HUES64 (cell line): ENCODE measurements around the gene CARS1.

Experiments
- H3K27ac ChIP-seq: 2 replicates; pipeline ENCODE4 v1.7.0; 2013; ENCODE audit warnings: low read depth, low read length, inconsistent platforms
- H3K27me3 ChIP-seq: 2 replicates; pipeline ENCODE4 v1.6.1; 2013; ENCODE audit warnings: mild to moderate bottlenecking, low read length; ENCODE audit not compliant: insufficient read depth
- H3K36me3 ChIP-seq: 2 replicates; pipeline ENCODE4 v1.6.1; 2013; ENCODE audit warnings: mild to moderate bottlenecking, low read length; ENCODE audit not compliant: insufficient read depth
- H3K4me1 ChIP-seq: 2 replicates; pipeline ENCODE4 v1.6.1; 2013; ENCODE audit warnings: mild to moderate bottlenecking, low read length, moderate library complexity; ENCODE audit not compliant: insufficient read depth
- H3K4me3 ChIP-seq: 2 replicates; pipeline ENCODE4 v1.5.1; 2013; ENCODE audit warnings: mild to moderate bottlenecking, low read length, moderate library complexity
- H3K9ac ChIP-seq: 2 replicates; pipeline ENCODE4 v1.6.1; 2013; ENCODE audit warnings: mild to moderate bottlenecking, low read depth, low read length
- H3K9me3 ChIP-seq: 2 replicates; pipeline ENCODE4 v1.6.1; 2013; ENCODE audit warnings: low read depth, low read length; ENCODE audit not compliant: insufficient read depth
- WGBS: fragments of 150-250, 120-280 bp; methylation state at CpG from one replicate; pipeline ENCODE4 v1.1.7; 2013; ENCODE audit warnings: missing lambda C conversion rate; 5-methylcytosine and 5-hydroxymethylcytosine counted together

CARS1 gene

GRCh38 chr11:3003396-3004231 lies 53.6 kb downstream of the CARS1 start:
- no peaks in the 10 kb centered on the region for H3K4me1 ChIP-seq
- H3K9me3 ChIP-seq: no peaks in the 10 kb centered on the region
- no peak overlapping the region for H3K4me3 ChIP-seq
- 95% methylated on average over 12 of the region's 12 CpGs for WGBS
- H3K27ac ChIP-seq: no peak overlapping the region
- no peak overlapping the region for H3K9ac ChIP-seq
- no peaks in the 10 kb centered on the region for H3K27me3 ChIP-seq
- H3K36me3 ChIP-seq: peaks cover 78% of the 10 kb centered on the region

DNA sequence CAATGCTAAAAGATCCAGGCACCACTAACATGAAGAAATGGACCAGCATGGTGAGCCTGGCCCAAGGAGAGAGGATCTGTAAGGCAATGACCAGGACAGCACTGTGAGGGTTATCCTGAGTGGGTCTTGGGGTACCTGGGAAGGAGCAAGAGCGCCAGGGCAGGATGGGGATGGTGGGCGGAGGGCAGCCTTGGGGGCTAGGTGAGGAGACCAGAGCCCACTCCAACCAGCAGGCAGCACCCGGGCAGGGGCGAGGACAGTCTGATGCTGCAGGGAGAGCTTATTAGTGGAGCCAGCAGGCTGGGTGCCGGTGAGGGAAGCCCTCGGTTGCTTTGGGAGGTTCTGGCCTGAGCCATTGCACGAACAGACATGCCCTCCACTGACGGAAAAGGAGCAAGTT lies 54.4 kb downstream of the CARS1 start:
- Histone ChIP-seq H3K27ac (no peak overlapping the region), H3K27me3 (no peaks in the 10 kb centered on the region), H3K9ac (no peak overlapping the region), H3K36me3 (peaks cover 74% of the 10 kb centered on the region), H3K4me3 (no peak overlapping the region), H3K4me1 (no peaks in the 10 kb centered on the region), H3K9me3 (no peaks in the 10 kb centered on the region)
- 95% methylated on average over 8 of the region's 8 CpGs for WGBS

GRCh38 chr11:3002351-3002861 lies 54.8 kb downstream of the CARS1 start:
- H3K27me3 ChIP-seq: no peaks in the 10 kb centered on the region
- no peak overlapping the region for H3K4me3 ChIP-seq
- no peak overlapping the region for H3K9ac ChIP-seq
- WGBS: 96% methylated on average over 8 of the region's 8 CpGs
- no peaks in the 10 kb centered on the region for H3K9me3 ChIP-seq
- H3K36me3 ChIP-seq: peaks cover 70% of the 10 kb centered on the region
- no peak overlapping the region for H3K27ac ChIP-seq
- H3K4me1 ChIP-seq: no peaks in the 10 kb centered on the region

- Histone ChIP-seq H3K4me1 (no peaks in the 10 kb centered on the region), H3K9me3 (no peaks in the 10 kb centered on the region), H3K27me3 (no peaks in the 10 kb centered on the region), H3K27ac (no peak overlapping the region), H3K4me3 (no peak overlapping the region), H3K36me3 (peaks cover 65% of the 10 kb centered on the region), H3K9ac (no peak overlapping the region)
- 96% methylated on average over 6 of the region's 6 CpGs for WGBS
Measured at GRCh38 chr11:3001496-3001895, 55.7 kb downstream of the CARS1 start.

GRCh38 chr11:3000032-3000961 lies 56.9 kb downstream of the CARS1 start:
- 91% methylated on average over 17 of the region's 17 CpGs for WGBS
- Histone ChIP-seq H3K9ac (no peak overlapping the region), H3K27ac (no peak overlapping the region), H3K27me3 (no peaks in the 10 kb centered on the region), H3K4me3 (no peak overlapping the region), H3K36me3 (peaks cover 54% of the 10 kb centered on the region), H3K4me1 (no peaks in the 10 kb centered on the region), H3K9me3 (no peaks in the 10 kb centered on the region)

- 95% methylated on average over 10 of the region's 10 CpGs for WGBS
- peaks cover 47% of the 10 kb centered on the region for H3K36me3 ChIP-seq
Measured at GRCh38 chr11:2999464-2999998, 57.7 kb downstream of the CARS1 start.

GRCh38 chr11:2998073-2998850 lies 59.0 kb downstream of the CARS1 start:
- WGBS: 91% methylated on average over 6 of the region's 7 CpGs
- Histone ChIP-seq H3K27ac (no peak overlapping the region), H3K36me3 (peaks cover 35% of the 10 kb centered on the region), H3K9me3 (no peaks in the 10 kb centered on the region), H3K9ac (no peak overlapping the region), H3K4me3 (no peak overlapping the region), H3K27me3 (no peaks in the 10 kb centered on the region), H3K4me1 (no peaks in the 10 kb centered on the region)

More at GRCh38 chr11:2999464-2999998, 57.7 kb downstream of the CARS1 start:
- Histone ChIP-seq H3K9ac (no peak overlapping the region), H3K4me1 (no peaks in the 10 kb centered on the region), H3K4me3 (no peak overlapping the region), H3K27ac (no peak overlapping the region), H3K27me3 (no peaks in the 10 kb centered on the region), H3K9me3 (no peaks in the 10 kb centered on the region)

DNA sequence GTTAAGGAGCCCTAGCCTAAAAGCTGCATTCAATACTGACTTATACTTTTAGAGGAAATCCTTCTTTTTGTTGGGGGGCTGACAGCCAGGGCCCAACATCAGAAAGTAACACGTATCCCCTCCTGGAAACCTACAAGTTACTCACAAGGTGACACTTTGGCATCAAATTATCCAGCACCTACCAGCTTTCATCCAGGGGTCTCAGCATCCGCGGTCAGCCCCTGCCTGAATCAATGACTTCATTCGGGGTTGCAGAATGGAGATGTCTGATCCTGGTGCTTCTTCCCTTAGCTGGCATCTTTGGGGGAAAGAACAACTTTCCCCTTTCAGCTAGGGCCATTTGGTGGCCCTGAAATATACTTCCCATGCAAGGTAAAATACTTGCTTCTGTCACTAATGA lies 59.8 kb downstream of the CARS1 start:
- Histone ChIP-seq H3K36me3 (peaks cover 26% of the 10 kb centered on the region), H3K27ac (no peak overlapping the region), H3K9me3 (no peaks in the 10 kb centered on the region), H3K4me1 (no peaks in the 10 kb centered on the region; the same call in 1 of the 2 replicates), H3K27me3 (no peaks in the 10 kb centered on the region), H3K4me3 (no peak overlapping the region), H3K9ac (no peak overlapping the region)
- 95% methylated on average over 4 of the region's 4 CpGs for WGBS

- Histone ChIP-seq H3K4me1 (no peaks in the 10 kb centered on the region; the same call in 1 of the 2 replicates), H3K36me3 (peaks cover 22% of the 10 kb centered on the region), H3K27me3 (no peaks in the 10 kb centered on the region), H3K9me3 (no peaks in the 10 kb centered on the region), H3K9ac (no peak overlapping the region), H3K27ac (no peak overlapping the region), H3K4me3 (no peak overlapping the region)
- 92% methylated on average over 6 of the region's 6 CpGs for WGBS
Measured at GRCh38 chr11:2996976-2997375, 60.2 kb downstream of the CARS1 start.

GRCh38 chr11:2995893-2996554 lies 61.2 kb downstream of the CARS1 start:
- Histone ChIP-seq H3K36me3 (peaks cover 12% of the 10 kb centered on the region), H3K4me1 (no peaks in the 10 kb centered on the region; the same call in 1 of the 2 replicates), H3K4me3 (no peak overlapping the region), H3K9me3 (no peaks in the 10 kb centered on the region), H3K27me3 (no peaks in the 10 kb centered on the region), H3K9ac (no peak overlapping the region; the same call in 1 of the 2 replicates), H3K27ac (no peak overlapping the region)
- WGBS: 93% methylated on average over 14 of the region's 14 CpGs
